GM23338 (cell line): ENCODE data around the gene PNPLA5. TPM values are rescaled to one million over a fixed set of nuclear protein-coding genes. Genes with fewer than 3 reads are reported as not detected.

Experiments
- ATAC-seq: fragments of 200-7000 bp; cut with Tn5 transposase; 3 replicates; pipeline ENCODE4 v1.9.1; 2020
- DNase-seq: peaks from one replicate; pipeline ENCODE4 v3.0.0-alpha.2; 2015; ENCODE audit warnings: low spot score
- H2AFZ ChIP-seq: fragments of 200-600 bp; sonication (generic); 2 replicates; pipeline ENCODE4 v1.8.0; 2016; ENCODE audit warnings: antibody characterized with exemption, mild to moderate bottlenecking, moderate library complexity
- H3F3A ChIP-seq: fragments of 200-600 bp; sonication (generic); replicated peaks from 2 replicates; pipeline ENCODE4 v1.8.0; 2017; ENCODE audit warnings: antibody characterized with exemption, mixed run types, low read depth
- H3K27ac ChIP-seq: fragments of 200-600 bp; sonication (generic); 2 replicates; pipeline ENCODE4 v1.6.1; 2016; ENCODE audit warnings: low read depth
- H3K27me3 ChIP-seq: fragments of 200-600 bp; sonication (generic); 2 replicates; pipeline ENCODE4 v1.8.0; 2016; ENCODE audit warnings: mild to moderate bottlenecking, mixed run types, moderate library complexity; ENCODE audit not compliant: insufficient read depth
- H3K36me3 ChIP-seq: fragments of 200-600 bp; sonication (generic); 2 replicates; pipeline ENCODE4 v1.8.0; 2016; ENCODE audit warnings: mild to moderate bottlenecking; ENCODE audit not compliant: insufficient read depth
- H3K4me1 ChIP-seq: fragments of 200-600 bp; sonication (generic); 2 replicates; pipeline ENCODE4 v1.8.0; 2016; ENCODE audit warnings: mild to moderate bottlenecking, moderate library complexity; ENCODE audit not compliant: insufficient read depth
- H3K4me2 ChIP-seq: fragments of 200-600 bp; sonication (generic); 2 replicates; pipeline ENCODE4 v1.7.1; 2017; ENCODE audit warnings: mixed run types
- H3K4me3 ChIP-seq: fragments of 200-600 bp; sonication (generic); 2 replicates; pipeline ENCODE4 v1.6.1; 2016; ENCODE audit warnings: mixed run types
- H3K79me2 ChIP-seq: fragments of 200-600 bp; sonication (generic); replicated peaks from 2 replicates; pipeline ENCODE4 v1.8.0; 2017; ENCODE audit warnings: mild to moderate bottlenecking; ENCODE audit not compliant: insufficient read depth
- H3K9me2 ChIP-seq: fragments of 200-600 bp; sonication (generic); 2 replicates; pipeline ENCODE4 v1.8.0; 2017; ENCODE audit not compliant: insufficient read depth
- H4K20me1 ChIP-seq: fragments of 200-600 bp; sonication (generic); replicated peaks from 2 replicates; pipeline ENCODE4 v1.8.0; 2017; ENCODE audit warnings: mild to moderate bottlenecking; ENCODE audit not compliant: insufficient read depth
- H3K27ac Mint-ChIP-seq: 2 replicates; pipeline ENCODE4 v1.8.0; 2020; ENCODE audit warnings: inconsistent platforms, mild to moderate bottlenecking, moderate library complexity, mixed read lengths
- H3K27me3 Mint-ChIP-seq: 3 replicates; pipeline ENCODE4 v1.8.0; 2022; ENCODE audit warnings: low read depth, mild to moderate bottlenecking, moderate library complexity, mixed read lengths, inconsistent platforms; ENCODE audit not compliant: insufficient read depth, poor library complexity
- H3K36me3 Mint-ChIP-seq: 3 replicates; pipeline ENCODE4 v1.8.0; 2021; ENCODE audit warnings: low read depth, mild to moderate bottlenecking, inconsistent platforms, moderate library complexity, mixed read lengths
- H3K4me1 Mint-ChIP-seq: 3 replicates; pipeline ENCODE4 v1.8.0; 2020; ENCODE audit warnings: mild to moderate bottlenecking, inconsistent platforms, mixed read lengths
- H3K4me3 Mint-ChIP-seq: 3 replicates; pipeline ENCODE4 v1.8.0; 2021; ENCODE audit warnings: moderate library complexity, mild to moderate bottlenecking, inconsistent platforms, mixed read lengths
- H3K9me3 Mint-ChIP-seq: 3 replicates; pipeline ENCODE4 v1.8.0; 2020; ENCODE audit warnings: moderate library complexity, mild to moderate bottlenecking, inconsistent platforms, mixed read lengths
- CREB1 ChIP-seq: fragments of 250-450 bp; sonication (Bioruptor Pico); IDR thresholded peaks from 2 replicates; pipeline ENCODE4 v1.5.0; 2020; ENCODE audit warnings: low read depth, mild to moderate bottlenecking, moderate library complexity
- CTCF ChIP-seq, 2 experiments: fragments of 200-600 bp in 1 of 2; sonication (generic) in 1 of 2; conservative IDR thresholded peaks; 2 replicates each; pipeline versions ENCODE4 v1.5.1 to v1.6.1; 2016 to 2017; ENCODE audit warnings: antibody characterized with exemption in 2 of 2, low read depth in 2 of 2, mild to moderate bottlenecking in 2 of 2, moderate library complexity in 1 of 2
- ETS1 ChIP-seq: IDR thresholded peaks from 2 replicates; pipeline ENCODE4 v1.6.1; 2016; ENCODE audit warnings: antibody characterized with exemption
- EZH2 ChIP-seq: fragments of 200-600 bp; sonication (generic); IDR thresholded peaks from one replicate; pipeline ENCODE4 v1.8.0; 2017; ENCODE audit warnings: antibody characterized with exemption, mild to moderate bottlenecking, low read depth; ENCODE audit not compliant: unreplicated experiment
- EZH2phosphoT487 ChIP-seq: fragments of 200-600 bp; sonication (generic); IDR thresholded peaks from one replicate; pipeline ENCODE4 v1.8.1; 2018; ENCODE audit warnings: antibody characterized with exemption; ENCODE audit not compliant: unreplicated experiment
- JUNB ChIP-seq: IDR thresholded peaks from one replicate; pipeline ENCODE4 v1.6.1; 2016; ENCODE audit warnings: antibody characterized with exemption; ENCODE audit not compliant: unreplicated experiment
- NANOG ChIP-seq: IDR thresholded peaks from 2 replicates; pipeline ENCODE4 v1.6.1; 2016; ENCODE audit warnings: antibody characterized with exemption, borderline replicate concordance
- POLR2AphosphoS5 ChIP-seq: IDR thresholded peaks from 2 replicates; pipeline ENCODE4 v1.6.1; 2016; ENCODE audit warnings: antibody characterized with exemption, low read depth
- REST ChIP-seq: IDR thresholded peaks from one replicate; pipeline ENCODE4 v1.6.1; 2018; ENCODE audit warnings: antibody characterized with exemption; ENCODE audit not compliant: unreplicated experiment
- STAT1 ChIP-seq: IDR thresholded peaks from one replicate; pipeline ENCODE4 v1.6.1; 2016; ENCODE audit warnings: antibody characterized with exemption; ENCODE audit not compliant: unreplicated experiment
- ZNF114 ChIP-seq: fragments of 250-450 bp; sonication (Bioruptor Pico); IDR thresholded peaks from 2 replicates; pipeline ENCODE4 v1.5.0; 2020; ENCODE audit warnings: mild to moderate bottlenecking, moderate library complexity
- ZNF331 ChIP-seq: fragments of 250-450 bp; sonication (Bioruptor Pico); IDR thresholded peaks from 2 replicates; pipeline ENCODE4 v1.5.0; 2020; ENCODE audit warnings: low read depth, mild to moderate bottlenecking, moderate library complexity
- ZNF462 ChIP-seq: fragments of 250-450 bp; sonication (Bioruptor Pico); IDR thresholded peaks from 2 replicates; pipeline ENCODE4 v1.5.0; 2020; ENCODE audit warnings: mild to moderate bottlenecking, moderate library complexity
- polyA plus RNA-seq: library from polyadenylated mRNA; unstranded; fragments of >200 nt; fragmentation: Nextera tagmentation; extraction: Ambion mirVana; gene quantifications from 2 replicates; pipeline ENCODE4 v1.2.1, GENCODE V29; 2016
- total RNA-seq: library from RNA; depleted of rRNA; stranded (reverse); fragments of >200 nt; shearing (Covaris generic); gene quantifications from 2 replicates; pipeline ENCODE4 v1.2.3, GENCODE V29; 2014

PNPLA5 gene
- total and polyA plus RNA-seq, 2 experiments from 2014 or later = 2.3 to 6.8 TPM

GRCh38 chr22:43837666-43838065, 54.1 kb downstream of the PNPLA5 start:
- no peaks in the 10 kb centered on the region for H3K4me1 ChIP-seq
- no peaks in the 10 kb centered on the region for H3K36me3 ChIP-seq
- peaks cover 10% of the 10 kb centered on the region for H3K79me2 ChIP-seq
- H3K4me3 ChIP-seq = no peak overlapping the region
- TF ChIP-seq ETS1 (no peak), JUNB (no peak), STAT1 (no peak), CREB1 (no peak), EZH2 (no peak), ZNF114 (CRISPR knock-in tag) (no peak), CTCF (conservative IDR thresholded peaks at IDR 0.05; ENCODE audit: low read depth in 2 of 2) (no peak), ZNF331 (CRISPR knock-in tag) (no peak), ZNF462 (CRISPR knock-in tag) (no peak), REST (no peak), EZH2phosphoT487 (no peak), NANOG (no peak), POLR2AphosphoS5 (no peak)
- ATAC-seq (no peak), DNase-seq (no peak)
- peaks cover 16% of the 10 kb centered on the region; the same call in 2 of the 3 replicates for H3K36me3 Mint-ChIP-seq
- H3K4me1 Mint-ChIP-seq = peaks cover 7% of the 10 kb centered on the region
- no peaks in the 10 kb centered on the region; the same call in 2 of the 3 replicates for H3K9me3 Mint-ChIP-seq
- no peaks in the 10 kb centered on the region for H3F3A ChIP-seq
- H3K27me3 Mint-ChIP-seq = peaks cover 19% of the 10 kb centered on the region
- H3K4me2 ChIP-seq = no peak overlapping the region
- no peaks in the 10 kb centered on the region; the same call in 1 of the 2 replicates for H4K20me1 ChIP-seq
- H3K4me3 Mint-ChIP-seq = no peak overlapping the region
- H3K9me2 ChIP-seq = no peaks in the 10 kb centered on the region
- no peak overlapping the region for H2AFZ ChIP-seq
- H3K27ac Mint-ChIP-seq = no peak overlapping the region
- no peak overlapping the region for H3K27ac ChIP-seq
- H3K27me3 ChIP-seq = no peaks in the 10 kb centered on the region
